Activated T-cell treated with anti-CD3 and anti-CD28 coated beads for 4 hours (primary cell): ENCODE results near the gene PDLIM5.

ENCODE experiments used
- DNase-seq: peaks from one replicate; pipeline ENCODE4 v3.0.0-alpha.2; 2020

The PDLIM5 gene

DNA sequence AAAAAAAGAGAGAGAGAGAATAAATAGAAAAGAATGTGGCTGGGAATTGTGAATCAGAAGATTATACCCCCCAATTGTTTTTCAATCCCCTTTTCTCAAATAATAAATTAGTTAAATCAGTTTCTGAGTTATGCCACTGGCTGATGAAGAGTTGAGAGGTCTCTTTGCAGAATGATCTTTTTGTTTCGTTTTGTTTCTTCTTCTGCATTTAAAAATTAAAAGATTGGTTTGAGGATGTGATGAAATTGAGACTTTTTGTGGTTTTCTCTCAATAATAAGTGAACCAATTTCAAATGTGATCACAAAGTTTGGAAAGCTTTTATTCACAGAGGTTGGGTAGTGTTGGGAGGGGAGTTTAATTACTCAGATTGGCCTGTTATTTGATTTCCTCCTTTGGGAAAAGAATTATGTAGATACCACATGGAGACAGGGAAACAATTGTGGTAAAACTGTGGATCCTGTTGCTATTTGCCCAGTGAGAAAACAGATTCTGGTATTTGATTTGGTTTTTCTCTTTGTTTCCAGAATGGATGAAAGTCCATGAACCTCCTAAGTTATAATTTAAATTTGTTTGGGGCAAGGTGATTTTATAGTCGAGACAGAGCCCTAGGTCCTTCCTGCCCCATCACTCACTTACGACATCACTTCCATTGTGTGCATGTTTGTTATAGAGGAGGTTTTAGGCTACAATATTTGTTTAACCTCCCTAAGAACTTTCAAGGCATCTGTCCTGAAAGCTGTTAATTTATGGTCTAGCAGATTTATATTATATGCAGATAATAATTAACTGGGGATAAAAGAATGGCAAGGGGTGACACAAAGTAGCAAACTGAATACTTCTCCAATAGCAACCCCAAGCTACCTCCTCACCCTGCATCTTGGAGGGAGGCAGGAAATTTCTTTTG is 214.0 kb downstream of the PDLIM5 start:
- no peak for DNase-seq

DNA sequence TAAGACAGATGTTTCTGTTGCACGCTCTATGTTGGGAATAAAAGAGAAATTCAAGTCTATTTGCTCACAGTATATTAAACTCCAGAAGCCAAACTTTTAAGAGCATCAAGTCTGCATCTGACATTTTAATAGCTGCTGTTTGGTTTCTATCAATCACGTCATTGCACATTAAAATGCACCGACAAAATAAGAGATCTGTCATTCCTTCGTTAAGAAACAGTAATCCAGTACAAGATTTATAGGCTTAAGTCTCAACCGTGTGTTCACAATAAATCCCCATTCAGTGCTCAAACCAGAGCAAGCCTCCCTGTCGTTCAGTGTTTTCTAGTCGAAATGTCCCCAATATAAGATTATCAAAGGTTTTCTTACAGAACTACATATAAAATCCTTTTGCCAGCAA is 217.0 kb downstream of the PDLIM5 start:
- no peak for DNase-seq

DNA sequence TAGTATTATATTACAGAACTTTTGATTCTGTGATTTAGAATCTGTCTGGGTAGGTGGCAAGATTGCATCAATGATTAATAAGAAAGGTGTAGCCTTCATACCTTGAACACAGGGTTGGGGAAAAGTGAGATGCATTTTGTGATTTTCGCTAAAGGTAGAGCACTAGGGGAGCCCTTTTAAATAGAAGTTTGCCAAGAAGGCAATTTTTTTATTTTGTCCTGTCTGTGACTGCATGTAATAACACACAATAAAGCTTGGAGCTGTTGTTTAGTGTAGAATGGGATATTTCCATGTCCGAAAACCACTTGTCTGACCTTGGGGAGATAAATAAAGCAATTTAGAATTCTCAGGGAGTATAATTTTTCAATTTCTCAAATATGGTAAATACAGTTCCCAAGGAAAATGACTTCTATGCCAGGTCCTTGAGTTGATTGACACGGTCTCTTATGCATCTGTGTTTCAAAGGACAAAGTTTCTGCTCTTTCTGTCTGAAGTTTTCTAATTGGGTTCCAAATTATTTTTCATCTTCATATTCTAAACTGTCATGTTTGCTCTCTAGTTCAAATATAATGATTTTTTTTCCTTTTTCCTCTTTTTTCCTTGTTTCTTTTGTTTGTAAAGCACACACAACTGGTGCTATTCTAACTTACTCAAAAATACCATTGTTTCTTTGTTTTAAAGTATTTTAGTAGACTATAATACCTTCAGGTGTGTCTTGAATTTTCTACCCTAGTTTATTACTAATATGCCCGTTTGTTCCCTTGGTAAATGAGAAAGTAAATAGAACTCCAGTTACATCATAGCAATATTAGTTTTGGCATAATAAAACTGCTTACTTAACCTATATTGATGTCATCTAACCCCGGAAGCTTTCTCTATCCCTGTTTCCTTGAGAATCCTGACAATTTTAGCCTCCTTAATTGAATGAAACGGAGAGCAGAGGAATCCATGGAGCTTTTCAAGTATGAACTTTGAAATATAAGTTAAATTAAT is 218.2 kb downstream of the PDLIM5 start:
- DNase-seq = no peak

DNA sequence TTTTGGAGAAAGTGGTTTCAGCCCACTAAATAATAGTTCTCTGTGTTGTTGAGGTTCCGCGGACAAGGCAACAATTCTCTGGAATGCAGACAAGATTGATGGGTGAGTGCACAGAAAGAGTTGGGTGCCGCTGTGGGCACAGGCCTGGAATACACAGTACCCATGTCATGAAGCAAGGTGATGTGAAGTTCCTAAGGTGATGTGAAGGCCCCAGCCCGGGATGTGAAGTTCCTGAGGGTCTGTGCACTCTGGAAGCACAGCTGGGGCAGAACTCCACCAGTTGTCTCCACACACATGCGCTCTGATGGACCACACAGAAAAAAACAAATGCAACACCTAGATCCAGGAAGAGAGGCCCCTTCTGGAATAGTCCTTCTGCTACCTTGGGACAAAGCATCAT is 219.4 kb downstream of the PDLIM5 start:
- DNase-seq = no peak

DNA sequence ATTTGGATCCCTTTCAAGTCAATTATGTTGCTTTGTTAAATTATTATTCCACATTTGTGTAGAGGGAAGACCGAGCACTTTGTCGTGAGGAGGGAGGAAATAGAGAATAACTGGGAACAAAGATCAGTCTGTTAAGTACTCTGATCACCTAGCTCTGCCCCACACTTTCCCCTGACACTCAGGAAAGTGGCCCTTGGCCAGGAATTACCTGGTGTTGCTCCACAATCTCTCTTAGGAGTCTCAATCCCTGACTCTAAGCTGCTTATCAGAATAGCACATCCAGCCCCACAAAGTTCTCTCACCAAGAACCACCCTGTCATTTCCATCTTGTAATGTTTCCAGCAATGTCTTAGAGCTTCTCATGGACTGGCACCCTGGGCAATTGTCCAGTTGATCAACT is 222.2 kb downstream of the PDLIM5 start:
- no peak for DNase-seq

DNA sequence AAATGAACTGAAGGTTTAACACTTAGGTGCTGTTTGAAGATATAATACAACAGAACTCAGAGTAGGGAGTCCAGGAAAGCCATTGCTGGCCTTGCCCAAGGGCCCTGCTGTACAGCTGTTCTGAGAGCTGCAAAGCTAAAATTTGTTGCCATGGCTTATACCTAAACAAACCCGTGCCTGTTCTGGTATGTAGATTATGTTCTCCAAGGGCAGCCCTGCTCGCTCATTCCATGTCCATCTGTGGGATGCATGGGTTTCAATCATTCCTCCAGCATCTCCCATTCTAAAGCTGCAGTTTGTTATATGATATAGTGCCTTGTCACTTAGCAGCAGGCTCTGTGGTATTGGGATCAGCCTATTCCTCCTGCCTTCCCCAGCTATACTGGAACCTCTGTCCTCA is 225.2 kb downstream of the PDLIM5 start:
- no peak for DNase-seq

DNA sequence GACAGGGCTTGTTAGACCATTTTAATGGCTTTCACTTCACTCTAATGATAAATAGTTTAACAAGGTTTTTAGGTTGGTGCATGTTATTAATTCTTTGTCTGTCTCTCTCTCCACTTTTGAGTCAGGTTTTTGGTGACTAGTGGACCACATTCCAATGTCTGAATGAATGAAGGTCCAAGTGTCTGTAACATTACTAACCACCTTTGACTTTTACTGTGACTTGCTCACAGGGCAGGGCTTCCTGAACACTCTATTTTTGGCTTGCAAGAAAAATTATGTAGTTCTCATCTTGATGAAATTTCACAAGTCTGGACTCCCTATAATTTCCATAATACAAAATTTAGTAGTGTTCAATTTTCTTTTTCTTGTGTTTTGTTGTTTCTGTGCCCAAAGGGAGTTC is 227.2 kb downstream of the PDLIM5 start:
- no peak for DNase-seq

DNA sequence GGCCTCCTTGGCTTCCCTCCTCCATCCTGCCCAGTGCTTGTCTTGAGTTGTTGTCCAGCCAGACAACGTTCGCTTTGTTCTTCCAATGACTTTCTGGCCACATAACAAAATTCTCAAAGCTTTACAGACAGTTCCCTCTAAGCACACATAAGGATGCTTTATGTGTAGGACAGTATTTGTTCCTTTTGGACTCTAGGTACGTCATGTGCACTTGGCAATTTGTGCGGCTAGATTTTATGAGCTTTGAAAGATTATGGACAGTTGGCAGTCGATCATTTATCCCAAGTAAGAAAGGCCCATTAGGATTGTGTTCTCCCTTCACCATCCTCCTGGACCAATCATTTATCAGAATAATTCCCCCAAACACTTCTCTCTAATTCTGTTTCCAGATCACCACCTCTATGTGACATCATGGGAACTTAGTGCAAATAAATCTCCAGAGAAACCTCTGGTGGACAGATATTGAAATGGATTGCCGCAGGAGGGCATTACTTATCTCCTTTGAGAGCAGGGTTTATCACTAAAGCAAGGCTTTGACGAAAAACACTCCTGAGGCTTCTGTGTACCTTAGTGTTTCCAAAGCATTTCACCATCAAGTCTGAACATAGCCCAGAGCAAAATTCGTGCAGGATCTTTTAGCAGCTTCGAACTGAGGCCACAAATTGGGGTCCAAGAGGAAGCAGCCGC is 228.6 kb downstream of the PDLIM5 start:
- DNase-seq = no peak

DNA sequence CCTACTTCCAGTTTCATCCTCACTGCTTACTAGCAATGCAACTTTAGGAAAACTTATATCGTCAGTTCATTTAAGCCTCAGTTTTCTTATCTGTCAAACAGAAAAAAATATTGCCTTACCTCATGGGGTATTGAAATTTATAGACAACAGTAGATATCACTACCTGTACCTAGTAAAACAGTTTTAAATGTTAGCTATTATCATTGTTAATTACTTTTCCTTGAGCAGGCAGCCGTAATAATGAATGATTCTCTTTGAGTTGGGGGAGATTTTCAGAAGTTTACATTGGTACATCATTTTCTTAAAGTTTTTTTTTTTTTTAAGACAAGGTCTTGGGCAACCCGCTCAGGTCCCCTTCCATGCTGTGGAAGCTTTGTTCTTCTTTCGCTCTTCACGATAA is 234.3 kb downstream of the PDLIM5 start:
- no peak for DNase-seq

DNA sequence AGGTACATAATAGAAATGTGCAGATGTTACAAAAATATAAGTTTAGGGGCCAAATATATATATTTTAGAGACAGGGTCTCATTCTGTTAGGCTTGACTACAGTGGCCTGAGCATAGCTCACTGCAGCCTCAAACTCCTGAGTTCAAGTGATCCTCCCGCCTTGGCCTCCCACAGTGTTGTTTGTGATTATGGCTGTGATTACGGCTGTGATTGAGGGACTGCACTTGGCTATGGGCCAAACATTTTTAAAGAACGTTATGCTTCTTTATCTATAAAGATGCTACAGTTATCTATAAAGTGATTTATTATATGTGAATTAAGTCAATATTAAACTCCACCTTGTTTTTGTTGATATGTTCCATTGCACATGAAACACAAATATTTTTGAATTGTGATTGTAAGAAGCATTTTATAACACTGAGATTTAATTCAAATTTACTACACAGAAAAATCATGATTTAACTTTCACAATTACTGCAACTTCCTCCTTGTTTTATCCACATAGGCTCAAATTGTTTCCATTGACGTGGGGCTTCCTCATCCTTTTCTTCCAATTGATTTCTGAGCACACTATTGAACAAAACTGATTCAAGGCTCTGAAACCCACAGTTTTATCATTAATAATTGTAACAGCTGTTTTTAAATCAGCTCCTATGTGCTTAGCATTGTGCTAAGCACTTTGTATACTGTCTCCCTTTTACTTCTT is 237.6 kb downstream of the PDLIM5 start:
- no peak for DNase-seq

DNA sequence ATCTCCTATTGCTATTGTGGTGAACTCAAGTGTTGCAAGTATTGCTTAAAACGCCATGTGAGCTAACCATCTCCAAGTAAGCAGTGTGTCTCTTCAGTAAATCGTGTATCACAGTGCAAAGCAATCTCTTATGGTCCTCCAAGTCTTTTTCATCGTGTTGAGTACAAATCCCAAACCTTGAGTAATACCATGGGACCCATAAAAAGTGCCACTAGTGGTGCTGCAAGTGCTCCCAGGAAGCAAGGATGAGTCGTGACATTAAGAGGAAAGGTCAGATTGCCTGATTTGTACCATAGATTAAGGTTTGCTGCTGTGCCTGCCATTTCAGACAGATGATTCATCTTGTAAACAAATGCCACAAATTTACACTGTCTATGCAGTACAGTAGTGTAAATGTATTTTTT is 239.1 kb downstream of the PDLIM5 start:
- no peak for DNase-seq

DNA sequence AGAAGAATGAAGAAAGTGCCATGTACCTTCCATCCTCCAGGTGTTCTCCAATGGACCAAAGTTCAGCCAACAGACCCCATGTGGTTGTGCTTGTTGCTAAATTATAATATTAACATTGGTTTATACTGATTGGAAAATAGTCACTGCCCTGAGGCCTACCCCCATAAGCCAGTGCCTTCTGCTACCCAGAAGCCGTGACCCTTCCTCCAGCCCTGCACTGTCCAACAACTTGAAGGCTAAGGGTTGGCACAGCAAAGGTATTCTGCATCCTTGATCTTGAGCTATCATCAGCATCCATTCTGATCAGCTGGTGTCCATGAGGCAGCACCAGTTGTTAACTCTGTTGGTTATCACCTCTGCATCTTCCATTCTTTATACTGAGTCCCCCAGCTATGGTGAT is 239.8 kb downstream of the PDLIM5 start:
- no peak for DNase-seq

DNA sequence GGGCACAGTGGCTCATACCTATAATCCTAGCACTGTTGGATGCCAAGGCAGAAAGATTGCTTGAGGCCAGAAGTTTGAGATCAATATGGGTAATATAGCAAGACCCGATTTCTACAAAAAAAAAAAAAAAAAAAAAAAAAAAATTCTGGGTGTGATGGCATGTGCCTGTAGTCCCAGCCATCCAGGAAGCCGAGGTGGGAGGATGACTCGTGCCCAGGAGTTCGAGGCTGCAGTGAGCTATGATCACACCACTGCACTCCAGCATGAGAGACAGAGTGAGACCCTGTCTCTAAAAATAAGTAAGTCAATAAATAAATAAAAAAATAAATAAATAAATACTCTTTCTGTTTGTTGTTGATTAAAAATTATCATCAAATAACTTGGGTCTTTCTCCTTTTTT is 243.6 kb downstream of the PDLIM5 start:
- no peak for DNase-seq

DNA sequence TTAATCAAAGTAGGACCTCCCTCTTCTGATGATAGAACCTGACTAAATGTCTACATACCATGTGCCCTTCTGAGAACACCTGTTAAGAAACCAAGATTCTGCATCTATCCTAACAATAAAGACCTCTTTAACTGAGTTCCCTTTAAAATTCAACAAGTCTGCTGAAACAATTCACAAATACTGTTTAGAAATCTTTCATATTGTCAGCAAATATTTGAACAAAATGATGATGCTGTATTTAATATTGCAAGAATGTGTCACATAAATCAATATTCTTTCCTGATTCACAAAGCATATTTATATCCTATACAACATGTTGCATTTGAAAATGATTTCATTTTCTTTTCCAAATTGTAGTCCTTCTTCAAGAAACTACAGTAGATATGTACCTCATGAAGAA is 246.4 kb downstream of the PDLIM5 start:
- no peak for DNase-seq

DNA sequence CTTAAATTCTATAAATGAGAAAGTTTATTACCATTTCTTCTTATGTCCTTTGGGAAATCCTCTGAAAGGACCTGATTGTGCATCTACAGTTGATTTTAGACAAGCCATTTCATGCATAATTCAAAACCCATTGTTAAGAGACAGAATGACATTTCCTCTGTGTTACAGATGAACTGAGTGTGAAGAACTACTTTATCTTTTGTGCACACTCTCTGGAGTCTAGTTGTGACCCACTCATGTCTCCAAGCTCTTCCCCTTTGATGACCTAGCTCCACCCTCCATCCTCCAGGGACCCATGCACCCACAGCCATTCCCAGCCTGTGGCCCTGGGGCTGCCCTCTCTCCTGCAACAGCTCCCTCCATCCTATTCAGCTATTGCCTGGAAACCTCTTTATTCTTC is 248.6 kb downstream of the PDLIM5 start:
- DNase-seq = no peak

DNA sequence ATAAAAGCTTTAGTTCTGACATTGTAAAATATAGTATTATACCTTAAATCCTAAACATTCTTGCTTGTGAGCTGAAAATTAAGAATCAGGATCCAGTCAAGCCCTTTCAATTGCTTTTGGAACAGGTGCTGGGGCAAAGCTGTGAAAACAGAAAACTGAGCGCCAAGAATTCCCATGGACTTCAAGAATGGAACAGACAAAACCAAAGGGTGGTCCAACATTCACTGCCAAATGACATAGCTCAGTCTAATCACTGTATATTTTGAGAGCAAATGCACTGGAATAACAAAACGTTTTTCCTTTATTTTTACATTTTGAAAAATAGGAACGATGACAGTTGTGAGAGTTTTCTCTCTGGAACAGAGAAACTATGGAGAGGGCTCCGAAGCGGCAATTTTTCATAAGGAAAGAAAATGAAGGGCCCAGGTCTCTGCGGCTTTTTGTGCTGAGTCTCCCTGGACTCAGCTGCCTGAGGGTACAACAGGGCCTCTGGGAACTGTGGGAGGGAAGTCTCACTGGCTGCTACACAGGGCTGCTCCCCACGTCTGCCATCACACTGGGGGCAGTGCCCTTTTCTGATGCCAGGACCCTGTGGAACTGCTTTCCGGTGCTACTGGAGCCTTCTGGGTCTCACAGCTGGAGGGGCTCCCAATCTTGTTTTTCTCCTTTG is 250.0 kb downstream of the PDLIM5 start:
- DNase-seq = no peak

DNA sequence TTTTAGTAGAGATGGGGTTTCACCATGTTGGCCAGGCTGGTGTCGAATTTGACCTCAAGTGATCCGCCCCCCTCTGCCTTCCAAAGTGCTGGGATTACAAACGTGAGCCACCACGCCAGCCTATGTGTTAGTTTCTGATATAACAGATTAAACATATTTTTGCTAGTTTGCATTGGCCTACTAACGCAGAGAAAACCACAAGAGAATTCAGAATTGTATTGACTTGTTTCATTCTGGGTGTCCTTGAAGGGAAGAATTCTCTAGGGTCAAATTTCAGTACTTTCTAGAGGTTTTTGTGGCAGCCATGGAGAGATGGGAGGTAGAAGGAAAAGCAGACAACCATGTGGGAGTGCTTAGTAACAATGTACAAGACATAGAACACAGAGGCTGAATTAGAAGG is 259.9 kb downstream of the PDLIM5 start:
- DNase-seq = no peak

DNA sequence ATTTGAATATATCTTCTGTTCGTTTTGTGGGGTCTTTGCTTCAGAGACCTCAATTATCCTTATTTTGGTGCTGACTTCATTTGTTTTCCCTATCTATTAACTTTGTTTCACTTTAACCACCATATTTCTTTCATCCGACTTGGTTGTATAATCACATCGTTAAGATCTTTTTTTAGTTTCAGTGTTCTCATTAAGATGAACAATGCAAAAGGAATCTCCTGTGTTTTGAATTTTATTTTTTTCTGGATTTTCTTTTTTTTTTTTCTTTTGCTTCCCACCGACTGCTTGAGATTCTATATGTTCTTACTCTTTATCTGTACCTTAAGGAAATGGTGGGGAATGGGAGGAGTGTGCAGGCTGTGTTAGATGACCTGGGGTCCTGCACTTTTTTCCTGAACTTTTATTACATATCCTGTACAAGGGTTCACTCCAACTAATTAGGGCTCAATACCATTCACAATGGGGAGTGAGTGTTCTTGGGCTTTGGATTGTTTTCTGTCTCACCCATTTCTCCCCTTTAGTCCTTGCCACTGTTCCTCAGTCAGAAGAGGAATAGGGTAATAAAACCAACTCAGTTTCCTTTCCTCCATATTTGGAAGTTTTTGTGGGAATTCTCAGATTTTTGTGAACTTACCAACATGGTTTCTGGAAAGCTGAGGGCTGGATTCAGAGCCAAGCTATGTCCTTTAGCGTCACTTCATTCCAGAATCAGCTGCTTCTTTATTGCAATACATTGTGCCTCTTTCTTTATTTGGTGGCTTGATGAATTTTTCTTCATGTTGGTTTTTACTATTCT is 262.8 kb downstream of the PDLIM5 start:
- no peak for DNase-seq

DNA sequence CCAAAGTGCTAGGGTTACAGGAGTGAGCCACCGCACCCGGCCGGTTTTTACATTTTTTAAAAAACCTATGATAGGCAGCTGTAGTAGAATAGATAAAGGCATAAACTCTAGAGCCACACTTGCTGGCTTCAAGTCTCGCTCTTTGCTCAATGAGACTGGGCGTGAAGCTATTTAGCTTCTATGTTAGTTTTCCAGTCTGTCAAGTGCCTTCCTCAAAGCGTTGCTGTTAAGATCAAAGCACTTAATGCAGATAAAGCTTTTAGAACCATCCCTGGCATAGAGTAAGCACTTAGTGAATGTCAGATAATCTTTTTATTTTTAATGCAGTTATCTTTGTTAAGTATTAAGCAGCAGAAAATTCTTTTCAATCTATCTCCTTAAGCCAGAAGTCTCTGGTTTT is 264.0 kb downstream of the PDLIM5 start:
- no peak for DNase-seq
